Spleen (tissue), 11 donors: Measurements from ENCODE around the gene ARPC5. TPM values are rescaled to one million over a fixed set of nuclear protein-coding genes. Genes with fewer than 3 reads are reported as not detected.

Experiments used
- DNase-seq: peaks from one replicate; pipeline ENCODE4 v3.0.0-alpha.2; 2020
- H3K27ac ChIP-seq, 8 donors: fragments of 200-600 bp; sonication (generic) in 7 of 8; 1 replicate in 4 of 8; 2 replicates in 4 of 8; pipeline versions ENCODE4 v1.5.0 to v1.8.0; 2016 to 2021; ENCODE audit warnings: inconsistent platforms in 4 of 8, mild to moderate bottlenecking in 4 of 8, moderate library complexity in 1 of 8
- H3K27me3 ChIP-seq, 7 donors: fragments of 200-600 bp; sonication (generic) in 6 of 7; replicated peaks in 1 of 7; 1 replicate in 4 of 7; 2 replicates in 3 of 7; pipeline versions ENCODE4 v1.5.0 to v1.8.0; 2016 to 2021; ENCODE audit warnings: inconsistent platforms in 3 of 7, mild to moderate bottlenecking in 1 of 7
- H3K36me3 ChIP-seq, 6 donors: fragments of 200-600 bp; sonication (generic) in 5 of 6; 1 replicate in 4 of 6; 2 replicates in 2 of 6; pipeline versions ENCODE4 v1.5.0 to v1.8.0; 2016 to 2021; ENCODE audit warnings: inconsistent platforms in 2 of 6
- H3K4me1 ChIP-seq, 6 donors: fragments of 200-600 bp; sonication (generic) in 5 of 6; 1 replicate in 3 of 6; 2 replicates in 3 of 6; pipeline versions ENCODE4 v1.5.0 to v1.8.0; 2016 to 2021; ENCODE audit warnings: inconsistent platforms in 3 of 6
- H3K4me3 ChIP-seq, 8 donors: fragments of 200-600 bp; sonication (generic) in 7 of 8; 1 replicate in 4 of 8; 2 replicates in 4 of 8; pipeline versions ENCODE4 v1.5.0 to v1.8.0; 2016 to 2021; ENCODE audit warnings: inconsistent platforms in 4 of 8, mild to moderate bottlenecking in 4 of 8, moderate library complexity in 2 of 8
- H3K9me3 ChIP-seq, 8 donors: fragments of 200-600 bp; sonication (generic) in 7 of 8; 1 replicate in 4 of 8; 2 replicates in 4 of 8; pipeline versions ENCODE4 v1.5.0 to v1.8.0; 2016 to 2021; ENCODE audit warnings: inconsistent platforms in 4 of 8
- POLR2A ChIP-seq, 3 donors: fragments of 450-650 bp; IDR thresholded peaks; one replicate each; pipeline ENCODE4 v1.5.1; 2017; ENCODE audit warnings: antibody characterized with exemption in 3 of 3, mild to moderate bottlenecking in 1 of 3
- POLR2AphosphoS5 ChIP-seq, 3 donors: sonication (generic); formaldehyde crosslinking; IDR thresholded peaks; one replicate each; pipeline ENCODE4 v1.5.1; 2017; ENCODE audit warnings: antibody characterized with exemption in 3 of 3
- WGBS, 5 donors: extraction: QIAGEN DNeasy Blood & Tissue Kit in 3 of 5; methylation state at CpG; one replicate each; pipeline versions ENCODE4 v1.1.5 to v1.1.7; 2013 to 2018; 5-methylcytosine and 5-hydroxymethylcytosine counted together
- intact Hi-C: fragments of 100-400 bp; cut with DNase I; formaldehyde crosslinking; loops from one replicate; pipeline ENCODE4 v1.15.0; 2023; ENCODE audit warnings: low total_unique reads
- polyA plus RNA-seq, 3 donors: library from polyadenylated mRNA; stranded (reverse); fragments of 200-250 nt; gene quantifications; one replicate each; pipeline ENCODE4 v1.2.1, GENCODE V29; 2013
- total RNA-seq, 7 donors: library from RNA; depleted of rRNA in 3 of 7; stranded (reverse); fragments of >200 nt in 3 of 7; fragmentation: NEBNext Ultra II Directional in 4 of 7; extraction: Animal tissue kit (Norgen Biotek cat#: 25700) in 4 of 7; gene quantifications; one replicate each; pipeline versions ENCODE4 v1.1.0 to v1.2.1, GENCODE V29; 2016 to 2021
- TF ChIP-seq, protein P1 (sequence below), 11 experiments: fragments of 200-600 bp in 7 of 11; fragments of 450-650 bp in 4 of 11; sonication (generic) in 4 of 11; IDR thresholded peaks in 8 of 11; conservative IDR thresholded peaks in 3 of 11; 1 replicate in 7 of 11; 2 replicates in 4 of 11; pipeline versions ENCODE4 v1.4.0 to v1.8.0; 2016 to 2021; ENCODE audit warnings: antibody characterized with exemption in 11 of 11, inconsistent platforms in 4 of 11, mild to moderate bottlenecking in 1 of 11
- donor health status: healthy with polysubstance abuse.
- donor health status: DM: no; HTN: no; CAD: no; lungs with moderate emphysema.
- donor health status: DM: no; HTN: no; CAD: no.
- donor health status: Bipolar disorder and iron deficiency.
- donor health status: healthy.
- donor health status: DM: no; HTN: no; CAD: no.
- donor health status: DM: yes; HTN: yes; CAD: no.

ARPC5 gene
- total and polyA plus RNA-seq, 10 donors, result 122 to 221 (median 178) TPM

DNA sequence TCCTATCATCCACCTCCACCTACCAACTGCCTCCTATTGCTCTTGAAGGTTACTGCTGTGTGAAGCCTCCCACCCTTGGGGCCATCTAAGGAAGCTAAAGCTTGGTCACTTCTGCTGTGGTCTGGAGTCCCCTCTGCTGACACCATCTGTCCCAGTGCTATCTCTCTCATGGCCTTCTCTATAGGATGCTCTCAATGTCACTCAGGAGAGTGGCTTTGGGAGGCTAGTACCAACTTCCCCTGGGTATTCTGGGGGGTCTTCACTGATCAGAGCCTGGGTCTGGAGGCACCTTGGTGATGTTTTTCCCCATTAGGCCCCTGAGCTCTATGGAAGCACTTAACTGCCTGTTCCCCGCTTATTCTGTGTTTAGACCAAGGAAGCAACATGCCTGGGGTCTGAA, 33.1 kb downstream of the ARPC5 start:
- no peak for DNase-seq
- Histone ChIP-seq H3K9me3 (no peaks in the 10 kb centered on the region), H3K4me1 (peaks cover 0 to 75% (median 15%) of the 10 kb centered on the region in 6 donors), H3K27me3 (no peaks in the 10 kb centered on the region), H3K27ac (peak overlapping the region in 4 of 8 donors; percentile 36 to 94 (median 90)), H3K4me3 (peak overlapping the region in 1 of 8 donors; percentile 58), H3K36me3 (no peaks in the 10 kb centered on the region)
- intact Hi-C loops, result no loop called here
- WGBS, 5 donors, result 80 to 98% (median 94%) methylated on average over 1 of the region's 1 CpG
- no peak for TF ChIP-seq POLR2A (IDR thresholded peaks at IDR 0.05)
- TF ChIP-seq, protein P1, sequence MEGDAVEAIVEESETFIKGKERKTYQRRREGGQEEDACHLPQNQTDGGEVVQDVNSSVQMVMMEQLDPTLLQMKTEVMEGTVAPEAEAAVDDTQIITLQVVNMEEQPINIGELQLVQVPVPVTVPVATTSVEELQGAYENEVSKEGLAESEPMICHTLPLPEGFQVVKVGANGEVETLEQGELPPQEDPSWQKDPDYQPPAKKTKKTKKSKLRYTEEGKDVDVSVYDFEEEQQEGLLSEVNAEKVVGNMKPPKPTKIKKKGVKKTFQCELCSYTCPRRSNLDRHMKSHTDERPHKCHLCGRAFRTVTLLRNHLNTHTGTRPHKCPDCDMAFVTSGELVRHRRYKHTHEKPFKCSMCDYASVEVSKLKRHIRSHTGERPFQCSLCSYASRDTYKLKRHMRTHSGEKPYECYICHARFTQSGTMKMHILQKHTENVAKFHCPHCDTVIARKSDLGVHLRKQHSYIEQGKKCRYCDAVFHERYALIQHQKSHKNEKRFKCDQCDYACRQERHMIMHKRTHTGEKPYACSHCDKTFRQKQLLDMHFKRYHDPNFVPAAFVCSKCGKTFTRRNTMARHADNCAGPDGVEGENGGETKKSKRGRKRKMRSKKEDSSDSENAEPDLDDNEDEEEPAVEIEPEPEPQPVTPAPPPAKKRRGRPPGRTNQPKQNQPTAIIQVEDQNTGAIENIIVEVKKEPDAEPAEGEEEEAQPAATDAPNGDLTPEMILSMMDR (IDR thresholded peaks at IDR 0.05 in 8 of 11, conservative IDR thresholded peaks at IDR 0.05 in 3 of 11), result no peak
- TF ChIP-seq POLR2AphosphoS5 (IDR thresholded peaks at IDR 0.05), result no peak

DNA sequence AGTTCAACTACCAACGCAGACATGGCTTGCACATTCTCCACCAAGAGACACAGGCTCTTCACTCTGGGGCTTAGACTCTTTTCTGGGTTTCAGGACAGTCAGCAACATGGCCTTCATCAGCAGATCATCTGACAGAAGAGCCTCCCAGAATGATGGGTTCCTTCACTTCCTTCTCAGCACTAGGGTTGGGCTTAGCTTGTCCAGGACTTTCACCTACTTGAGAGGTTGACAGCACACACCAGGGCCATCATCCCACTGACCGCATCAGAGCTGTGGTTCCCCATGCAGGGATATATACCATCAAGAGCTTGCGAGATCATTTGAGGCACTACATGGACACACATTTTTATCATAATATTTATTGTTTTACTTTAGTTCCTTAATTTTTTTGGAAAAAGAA, 34.9 kb downstream of the ARPC5 start:
- Histone ChIP-seq H3K27ac (peak overlapping the region in 7 of 8 donors; percentile 44 to 94 (median 68)), H3K9me3 (no peaks in the 10 kb centered on the region), H3K36me3 (no peaks in the 10 kb centered on the region), H3K4me3 (peak overlapping the region in 1 of 8 donors; percentile 32), H3K27me3 (no peaks in the 10 kb centered on the region), H3K4me1 (peaks cover 0 to 56% (median 8%) of the 10 kb centered on the region in 6 donors)
- 90 to 99% (median 94%) methylated on average over 3 of the region's 3 CpGs for WGBS, 5 donors
- no peak for DNase-seq
- no peak for TF ChIP-seq POLR2A (IDR thresholded peaks at IDR 0.05)
- no peak for TF ChIP-seq POLR2AphosphoS5 (IDR thresholded peaks at IDR 0.05)
- TF ChIP-seq, protein P1 (IDR thresholded peaks at IDR 0.05 in 8 of 11, conservative IDR thresholded peaks at IDR 0.05 in 3 of 11), result no peak
- intact Hi-C loops, result no loop called here

DNA sequence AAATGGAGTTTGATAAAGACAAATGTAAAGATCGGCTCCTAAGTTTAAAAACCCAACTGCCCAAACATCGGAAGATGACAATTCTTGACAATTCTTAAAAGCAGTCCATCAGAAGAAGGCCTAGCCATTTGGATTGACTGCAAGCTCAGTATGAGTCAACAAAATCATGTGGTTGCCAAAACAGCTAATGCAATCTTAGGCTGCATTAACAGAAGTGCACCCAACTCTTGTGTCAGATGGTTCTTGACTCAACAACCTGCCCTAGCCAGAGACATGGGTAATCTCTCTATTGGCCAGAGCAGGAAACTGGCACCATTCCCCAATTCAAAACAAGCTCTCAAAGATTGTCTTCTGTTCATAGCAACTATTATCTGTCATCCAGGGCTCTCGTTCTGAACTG, 35.4 kb downstream of the ARPC5 start:
- Histone ChIP-seq H3K36me3 (no peaks in the 10 kb centered on the region), H3K4me3 (peak overlapping the region in 1 of 8 donors; percentile 32), H3K9me3 (no peaks in the 10 kb centered on the region), H3K27me3 (no peaks in the 10 kb centered on the region), H3K27ac (peak overlapping the region in 7 of 8 donors; percentile 44 to 94 (median 68)), H3K4me1 (peaks cover 0 to 51% (median 8%) of the 10 kb centered on the region in 6 donors)
- DNase-seq, result no peak
- peak in 1 of 3 donors; percentile 40 for TF ChIP-seq POLR2AphosphoS5 (IDR thresholded peaks at IDR 0.05)
- no peak for TF ChIP-seq POLR2A (IDR thresholded peaks at IDR 0.05)
- intact Hi-C loops, result no loop called here
- WGBS, 5 donors, result 84 to 90% (median 87%) methylated on average over 3 of the region's 3 CpGs

DNA sequence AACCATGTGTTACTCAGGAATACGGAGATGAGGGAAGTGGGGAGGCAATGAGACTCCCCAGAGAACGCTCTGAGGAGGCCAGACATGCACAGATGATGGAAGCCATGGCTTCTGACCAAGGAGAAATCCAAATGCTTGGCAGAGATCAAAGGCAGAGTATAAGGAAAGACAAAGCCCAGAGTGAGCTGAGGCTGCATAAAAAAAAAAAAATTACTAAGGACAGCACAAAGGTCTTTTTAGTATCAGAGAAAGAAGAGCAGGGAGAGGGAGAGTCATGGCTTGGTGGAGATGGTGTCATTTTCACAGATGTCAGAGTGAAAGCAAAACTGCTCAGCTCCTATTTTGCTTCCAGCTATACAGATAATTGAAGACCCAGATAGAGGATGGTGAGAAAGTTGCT, 37.2 kb downstream of the ARPC5 start:
- peak overlapping the region in 2 of 8 donors; percentile 22 to 94 for H3K27ac ChIP-seq
- no peak for DNase-seq
- 57 to 72% (median 69%) methylated on average over 2 of the region's 2 CpGs for WGBS, 5 donors
- H3K27me3 ChIP-seq, result no peaks in the 10 kb centered on the region
- H3K4me3 ChIP-seq, result no peak overlapping the region
- no peaks in the 10 kb centered on the region for H3K9me3 ChIP-seq
- H3K36me3 ChIP-seq, result no peaks in the 10 kb centered on the region
- intact Hi-C loops, result no loop called here
- peaks cover 0 to 43% (median 12%) of the 10 kb centered on the region in 6 donors for H3K4me1 ChIP-seq
- TF ChIP-seq, protein P1 (IDR thresholded peaks at IDR 0.05 in 8 of 11, conservative IDR thresholded peaks at IDR 0.05 in 3 of 11), result no peak
